Stomach (tissue), 4 donors: Measurements from ENCODE around the gene MEGF10.

Experiments
- CTCF ChIP-seq, 7 experiments: fragments of 450-650 bp in 4 of 7; fragments of 200-600 bp in 3 of 7; sonication (generic) in 3 of 7; IDR thresholded peaks; one replicate each; pipeline ENCODE4 v1.5.1; 2016 to 2019; ENCODE audit warnings: antibody characterized with exemption in 7 of 7, control low read depth in 2 of 7, mild to moderate bottlenecking in 1 of 7
- POLR2AphosphoS5 ChIP-seq, 3 donors: sonication (generic); formaldehyde crosslinking; IDR thresholded peaks; one replicate each; pipeline ENCODE4 v1.6.1; 2016; ENCODE audit warnings: antibody characterized with exemption in 3 of 3

DNA sequence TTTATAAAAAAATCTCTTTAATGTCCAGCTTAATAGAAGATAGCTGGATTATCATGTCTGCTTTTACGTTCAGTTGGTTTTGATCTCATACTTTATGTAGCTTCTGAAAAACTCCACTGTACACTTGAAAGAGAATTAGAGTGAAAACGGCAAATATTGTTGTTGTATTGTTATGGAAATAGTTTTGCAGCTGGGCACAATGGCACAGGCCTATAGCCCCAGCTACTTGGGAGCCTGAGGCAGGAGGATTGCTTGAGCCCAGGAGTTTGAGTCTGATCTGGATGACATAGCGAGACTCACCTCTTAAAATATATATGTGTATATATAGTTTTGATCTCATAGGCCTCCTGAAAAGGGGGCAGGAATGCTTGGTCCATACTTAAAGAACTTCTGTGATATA, 159.4 kb downstream of the MEGF10 start:
- no peak for TF ChIP-seq POLR2AphosphoS5 (IDR thresholded peaks at IDR 0.05)
- no peak for TF ChIP-seq CTCF (IDR thresholded peaks at IDR 0.05)
